Osteoblast (primary cell): ENCODE measurements around the gene PTPN2. TPM values are rescaled to one million over a fixed set of nuclear protein-coding genes. Genes with fewer than 3 reads are reported as not detected.
A peak's percentile ranks its signal among the peaks of the same experiment; 100 is the strongest.

Source experiments
- DNase-seq: peaks from one replicate; pipeline ENCODE4 v3.0.0; 2011; ENCODE audit warnings: low spot score, mixed read lengths; ENCODE audit not compliant: insufficient read length; ENCODE audit errors: missing footprints
- H2AFZ ChIP-seq: 2 replicates; pipeline ENCODE4 v1.6.0; 2011; ENCODE audit warnings: mild to moderate bottlenecking, low read length
- H3K27ac ChIP-seq: 2 replicates; pipeline ENCODE4 v1.5.1; 2011; ENCODE audit warnings: mild to moderate bottlenecking, low read depth, low read length, moderate library complexity
- H3K27me3 ChIP-seq: 2 replicates; pipeline ENCODE4 v1.6.0; 2012; ENCODE audit warnings: mild to moderate bottlenecking, control low read depth, inconsistent platforms, low read length, moderate library complexity; ENCODE audit not compliant: insufficient read depth
- H3K36me3 ChIP-seq: 2 replicates; pipeline ENCODE4 v1.5.1; 2011; ENCODE audit warnings: mild to moderate bottlenecking, low read length, control low read depth, moderate library complexity; ENCODE audit not compliant: insufficient read depth
- H3K4me1 ChIP-seq: 2 replicates; pipeline ENCODE4 v1.5.1; 2011; ENCODE audit warnings: mild to moderate bottlenecking, low read length, control low read depth, moderate library complexity; ENCODE audit not compliant: insufficient read depth
- H3K4me2 ChIP-seq: 2 replicates; pipeline ENCODE4 v1.6.0; 2011; ENCODE audit warnings: mild to moderate bottlenecking, low read length; ENCODE audit not compliant: insufficient read depth
- H3K4me3 ChIP-seq: fragments of 200-600 bp; sonication (generic); 3 replicates; pipeline ENCODE4 v1.5.1; 2012; ENCODE audit warnings: mild to moderate bottlenecking, low read length, inconsistent platforms; ENCODE audit not compliant: insufficient read depth
- H3K79me2 ChIP-seq: 2 replicates; pipeline ENCODE4 v1.6.0; 2012; ENCODE audit warnings: mild to moderate bottlenecking, low read length, control low read depth, inconsistent platforms; ENCODE audit not compliant: insufficient read depth
- H3K9me3 ChIP-seq: 2 replicates; pipeline ENCODE4 v1.5.1; 2011; ENCODE audit warnings: low read depth, low read length, control low read depth
- H4K20me1 ChIP-seq: 2 replicates; pipeline ENCODE4 v1.6.0; 2012; ENCODE audit warnings: mild to moderate bottlenecking, low read length, control low read depth; ENCODE audit not compliant: insufficient read depth
- CTCF ChIP-seq: IDR thresholded peaks from 2 replicates; pipeline ENCODE4 v1.5.1; 2011; ENCODE audit warnings: mild to moderate bottlenecking, low read depth, low read length, moderate library complexity; ENCODE audit errors: extremely low read depth
- total RNA-seq: library from RNA; depleted of rRNA; stranded (reverse); fragments of >200 nt; gene quantifications from 2 replicates; pipeline ENCODE4 v1.2.3, GENCODE V29; 2012

The PTPN2 gene
- total RNA-seq, 1 donor, result 37.6 TPM

GRCh38 chr18:12837747-12838146 is 46.3 kb downstream of the PTPN2 start:
- no peak for TF ChIP-seq CTCF
- H3K9me3 ChIP-seq, result no peaks in the 10 kb centered on the region
- peaks cover 31% of the 10 kb centered on the region for H3K4me1 ChIP-seq
- peak overlapping the region; percentile 70 for H3K4me2 ChIP-seq
- H4K20me1 ChIP-seq, result peaks cover 2% of the 10 kb centered on the region
- no peak overlapping the region for H3K4me3 ChIP-seq
- H3K36me3 ChIP-seq, result peaks cover 16% of the 10 kb centered on the region
- no peaks in the 10 kb centered on the region for H3K27me3 ChIP-seq
- no peak for DNase-seq
- no peak overlapping the region for H2AFZ ChIP-seq
- peak overlapping the region; percentile 84 for H3K27ac ChIP-seq
- peaks cover 41% of the 10 kb centered on the region for H3K79me2 ChIP-seq

- Histone ChIP-seq H3K27me3 (no peaks in the 10 kb centered on the region), H3K4me1 (peaks cover 31% of the 10 kb centered on the region), H3K36me3 (peaks cover 16% of the 10 kb centered on the region), H4K20me1 (peaks cover 2% of the 10 kb centered on the region), H3K4me3 (no peak overlapping the region), H3K9me3 (no peaks in the 10 kb centered on the region), H3K27ac (no peak overlapping the region), H3K79me2 (peaks cover 34% of the 10 kb centered on the region), H3K4me2 (no peak overlapping the region), H2AFZ (no peak overlapping the region)
- TF ChIP-seq CTCF, result no peak
- DNase-seq, result no peak
Observed at GRCh38 chr18:12836551-12836950, 47.5 kb downstream of the PTPN2 start.

GRCh38 chr18:12828116-12829051 is 55.7 kb downstream of the PTPN2 start:
- H3K4me3 ChIP-seq, result no peak overlapping the region
- H4K20me1 ChIP-seq, result peaks cover 2% of the 10 kb centered on the region
- H3K4me1 ChIP-seq, result no peaks in the 10 kb centered on the region
- TF ChIP-seq CTCF, result no peak
- no peak for DNase-seq
- no peaks in the 10 kb centered on the region for H3K9me3 ChIP-seq
- peaks cover 19% of the 10 kb centered on the region for H3K36me3 ChIP-seq
- H3K27ac ChIP-seq, result no peak overlapping the region
- H2AFZ ChIP-seq, result no peak overlapping the region
- no peaks in the 10 kb centered on the region for H3K27me3 ChIP-seq
- no peaks in the 10 kb centered on the region for H3K79me2 ChIP-seq
- H3K4me2 ChIP-seq, result no peak overlapping the region

GRCh38 chr18:12827588-12827987 is 56.4 kb downstream of the PTPN2 start:
- no peaks in the 10 kb centered on the region for H3K9me3 ChIP-seq
- no peaks in the 10 kb centered on the region for H3K4me1 ChIP-seq
- no peak for TF ChIP-seq CTCF
- no peaks in the 10 kb centered on the region for H3K79me2 ChIP-seq
- H3K27ac ChIP-seq, result no peak overlapping the region
- no peaks in the 10 kb centered on the region for H3K27me3 ChIP-seq
- peaks cover 16% of the 10 kb centered on the region for H3K36me3 ChIP-seq
- no peaks in the 10 kb centered on the region for H4K20me1 ChIP-seq
- DNase-seq, result no peak
- H3K4me3 ChIP-seq, result no peak overlapping the region
- no peak overlapping the region for H2AFZ ChIP-seq
- no peak overlapping the region for H3K4me2 ChIP-seq
